ENCODE data around the gene LIPM.

The LIPM gene, protein sequence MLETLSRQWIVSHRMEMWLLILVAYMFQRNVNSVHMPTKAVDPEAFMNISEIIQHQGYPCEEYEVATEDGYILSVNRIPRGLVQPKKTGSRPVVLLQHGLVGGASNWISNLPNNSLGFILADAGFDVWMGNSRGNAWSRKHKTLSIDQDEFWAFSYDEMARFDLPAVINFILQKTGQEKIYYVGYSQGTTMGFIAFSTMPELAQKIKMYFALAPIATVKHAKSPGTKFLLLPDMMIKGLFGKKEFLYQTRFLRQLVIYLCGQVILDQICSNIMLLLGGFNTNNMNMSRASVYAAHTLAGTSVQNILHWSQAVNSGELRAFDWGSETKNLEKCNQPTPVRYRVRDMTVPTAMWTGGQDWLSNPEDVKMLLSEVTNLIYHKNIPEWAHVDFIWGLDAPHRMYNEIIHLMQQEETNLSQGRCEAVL

DNA sequence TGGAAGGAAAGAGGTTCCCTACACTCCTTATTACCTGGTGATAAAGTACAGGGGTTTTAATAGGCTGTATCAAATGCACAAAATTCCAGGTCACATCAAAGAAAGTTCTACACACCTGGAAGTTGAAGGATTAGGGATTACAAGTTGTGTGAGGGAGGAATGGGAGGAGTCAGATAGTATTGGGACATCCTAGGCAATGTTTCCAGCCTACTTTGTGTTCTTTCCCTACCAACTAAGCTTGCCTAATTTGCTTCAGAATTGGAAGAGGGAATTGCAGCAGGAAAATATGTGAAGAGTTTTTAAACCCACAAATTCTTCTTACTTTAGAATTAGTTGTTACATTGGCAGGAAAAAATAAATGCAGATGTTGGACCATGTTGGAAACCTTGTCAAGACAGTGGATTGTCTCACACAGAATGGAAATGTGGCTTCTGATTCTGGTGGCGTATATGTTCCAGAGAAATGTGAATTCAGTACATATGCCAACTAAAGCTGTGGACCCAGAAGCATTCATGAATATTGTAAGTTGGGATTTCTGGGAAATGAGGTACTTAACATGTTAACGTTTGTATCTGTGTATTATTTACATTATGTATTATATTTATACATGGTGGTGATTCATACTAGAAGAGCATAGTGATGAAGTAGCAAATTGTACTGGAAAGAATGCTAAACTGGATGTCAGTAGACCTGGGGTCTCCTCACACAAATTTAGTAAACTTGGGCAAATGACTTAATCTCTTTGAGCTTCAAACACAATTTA is at the start of gene LIPM:
LIPM (plus strand) TSS at position 208 of the 763 bp plus-strand sequence; CDS start at position 375, 167 bp downstream.
- H3K27me3 ChIP-seq (ENCODE audit: control insufficient read depth, insufficient read depth, low read length): no peaks in the 10 kb centered on the region
- H3K4me1 ChIP-seq (ENCODE audit: control insufficient read depth, insufficient read depth, low read length): peaks cover 11% of the 10 kb centered on the region
- no peak within 1 kb of the TSS for H3K27ac ChIP-seq (ENCODE audit: low read depth, low read length)
- no peaks in the 10 kb centered on the region for H3K36me3 ChIP-seq (ENCODE audit: control insufficient read depth, insufficient read depth, low read length)
- no peaks in the 10 kb centered on the region for H3K9me3 ChIP-seq (ENCODE audit: control insufficient read depth, insufficient read depth, low read length)
- no peak within 1 kb of the TSS for H3K4me3 ChIP-seq (ENCODE audit: low read depth, low read length)
- H3K9ac ChIP-seq (ENCODE audit: low read depth, low read length): no peak within 1 kb of the TSS

- Histone ChIP-seq H3K4me3 (ENCODE audit: low read depth, low read length) (no peak overlapping the region), H3K27me3 (ENCODE audit: control insufficient read depth, insufficient read depth, low read length) (no peaks in the 10 kb centered on the region)
Measured at GRCh38 chr10:88754287-88754686, 48.2 kb upstream of the LIPM start.

DNA sequence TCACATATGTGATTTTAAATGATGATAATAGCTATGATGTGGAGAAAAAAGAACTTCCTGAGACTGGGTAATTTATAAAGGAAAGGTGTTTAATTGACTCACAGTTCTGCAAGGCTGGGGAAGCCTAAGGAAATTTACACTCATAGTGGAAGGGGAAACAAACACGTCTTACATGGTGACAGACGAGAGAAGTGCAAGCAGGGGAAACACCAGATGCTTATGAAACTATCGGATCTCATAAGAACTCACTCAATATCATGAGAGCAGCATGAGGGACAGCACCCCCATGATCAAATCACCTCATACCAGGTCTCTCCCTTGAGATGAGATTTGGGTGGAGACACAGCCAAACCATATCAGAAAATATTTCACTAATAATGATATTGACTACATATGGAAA is 46.8 kb upstream of the LIPM start:
- peaks cover 7% of the 10 kb centered on the region; the same call in 1 of the 2 replicates for H3K4me1 ChIP-seq (ENCODE audit: control insufficient read depth, insufficient read depth, low read length)
- H3K9me3 ChIP-seq (ENCODE audit: control insufficient read depth, insufficient read depth, low read length): no peaks in the 10 kb centered on the region
- no peaks in the 10 kb centered on the region for H3K36me3 ChIP-seq (ENCODE audit: control insufficient read depth, insufficient read depth, low read length)
- no peaks in the 10 kb centered on the region for H3K27me3 ChIP-seq (ENCODE audit: control insufficient read depth, insufficient read depth, low read length)
- no peak overlapping the region for H3K4me3 ChIP-seq (ENCODE audit: low read depth, low read length)
- H3K9ac ChIP-seq (ENCODE audit: low read depth, low read length): no peak overlapping the region
- H3K27ac ChIP-seq (ENCODE audit: low read depth, low read length): no peak overlapping the region

More at GRCh38 chr10:88754287-88754686, 48.2 kb upstream of the LIPM start:
- Histone ChIP-seq H3K9ac (ENCODE audit: low read depth, low read length) (no peak overlapping the region), H3K36me3 (ENCODE audit: control insufficient read depth, insufficient read depth, low read length) (no peaks in the 10 kb centered on the region), H3K9me3 (ENCODE audit: control insufficient read depth, insufficient read depth, low read length) (no peaks in the 10 kb centered on the region), H3K4me1 (ENCODE audit: control insufficient read depth, insufficient read depth, low read length) (peaks cover 7% of the 10 kb centered on the region; the same call in 1 of the 2 replicates), H3K27ac (ENCODE audit: low read depth, low read length) (no peak overlapping the region)

DNA sequence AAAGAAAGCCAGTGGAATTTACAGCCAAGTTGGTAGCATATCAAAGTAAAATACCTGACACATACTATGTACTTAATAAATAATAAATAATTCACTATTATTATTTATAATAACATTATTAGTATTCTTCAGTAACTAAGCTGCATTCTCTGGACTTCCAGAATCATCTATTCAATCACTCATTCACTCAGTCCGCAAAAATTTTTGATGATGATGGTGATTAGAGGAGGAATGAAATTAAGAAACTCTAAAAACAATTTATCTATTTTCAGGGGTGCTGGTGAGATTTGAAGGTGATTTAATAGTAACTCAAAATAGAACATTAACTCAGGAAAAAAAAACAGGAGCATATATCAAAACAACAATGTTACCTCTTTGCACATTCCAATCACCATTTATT is 45.9 kb upstream of the LIPM start:
- H3K4me1 ChIP-seq (ENCODE audit: control insufficient read depth, insufficient read depth, low read length): peaks cover 7% of the 10 kb centered on the region; the same call in 1 of the 2 replicates
- no peak overlapping the region for H3K27ac ChIP-seq (ENCODE audit: low read depth, low read length)
- no peaks in the 10 kb centered on the region for H3K36me3 ChIP-seq (ENCODE audit: control insufficient read depth, insufficient read depth, low read length)
- no peaks in the 10 kb centered on the region for H3K27me3 ChIP-seq (ENCODE audit: control insufficient read depth, insufficient read depth, low read length)
- H3K4me3 ChIP-seq (ENCODE audit: low read depth, low read length): no peak overlapping the region
- no peak overlapping the region for H3K9ac ChIP-seq (ENCODE audit: low read depth, low read length)
- H3K9me3 ChIP-seq (ENCODE audit: control insufficient read depth, insufficient read depth, low read length): no peaks in the 10 kb centered on the region

DNA sequence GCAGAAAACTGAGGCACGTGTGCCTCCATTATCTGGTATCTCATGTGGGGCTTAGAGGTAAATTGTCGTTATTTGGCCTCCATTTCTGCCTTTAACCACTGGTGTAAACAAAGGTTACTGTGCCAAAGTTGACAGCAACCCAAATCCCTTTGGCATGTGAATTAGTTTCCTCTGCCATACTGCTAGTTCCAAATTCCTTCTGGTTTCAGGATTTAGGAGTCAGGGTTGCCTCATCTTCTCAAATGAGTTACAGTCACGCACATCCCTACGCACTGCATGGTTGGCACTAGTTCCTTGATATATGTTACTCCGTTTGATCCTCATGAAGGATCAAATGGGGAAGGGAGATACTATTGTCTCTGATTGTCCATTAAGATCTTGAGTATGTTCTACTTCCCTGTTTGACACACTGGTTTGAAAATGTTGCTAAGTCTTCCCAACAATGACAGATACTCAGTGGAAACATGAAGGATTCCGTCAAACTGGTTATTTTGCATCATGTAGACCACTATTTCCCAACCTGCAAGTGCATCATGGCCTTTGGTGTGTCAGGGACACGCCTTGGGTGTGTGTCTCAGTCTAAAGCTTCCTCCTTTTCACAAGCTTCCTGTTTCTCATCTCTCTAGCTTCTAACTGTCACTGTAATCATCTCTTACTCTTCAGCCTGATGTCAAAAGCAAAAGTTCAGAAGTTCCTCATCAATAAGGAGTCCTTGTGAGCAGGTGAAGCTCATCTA is 43.0 kb upstream of the LIPM start, which contains the start of gene LIPN:
LIPN (plus strand) TSS at position 655 of the 736 bp plus-strand sequence. CDS start 1,386 bp downstream, outside the sequence.
- Histone ChIP-seq H3K27ac (ENCODE audit: low read depth, low read length) (no peak within 1 kb of the TSS), H3K9me3 (ENCODE audit: control insufficient read depth, insufficient read depth, low read length) (no peaks in the 10 kb centered on the region), H3K36me3 (ENCODE audit: control insufficient read depth, insufficient read depth, low read length) (no peaks in the 10 kb centered on the region), H3K4me1 (ENCODE audit: control insufficient read depth, insufficient read depth, low read length) (peaks cover 7% of the 10 kb centered on the region; the same call in 1 of the 2 replicates), H3K27me3 (ENCODE audit: control insufficient read depth, insufficient read depth, low read length) (no peaks in the 10 kb centered on the region), H3K4me3 (ENCODE audit: low read depth, low read length) (no peak within 1 kb of the TSS), H3K9ac (ENCODE audit: low read depth, low read length) (no peak within 1 kb of the TSS)

- no peaks in the 10 kb centered on the region for H3K4me1 ChIP-seq (ENCODE audit: control insufficient read depth, insufficient read depth, low read length)
- H3K9me3 ChIP-seq (ENCODE audit: control insufficient read depth, insufficient read depth, low read length): no peaks in the 10 kb centered on the region
- no peaks in the 10 kb centered on the region for H3K36me3 ChIP-seq (ENCODE audit: control insufficient read depth, insufficient read depth, low read length)
- no peak overlapping the region for H3K4me3 ChIP-seq (ENCODE audit: low read depth, low read length)
- no peak overlapping the region for H3K27ac ChIP-seq (ENCODE audit: low read depth, low read length)
- no peaks in the 10 kb centered on the region for H3K27me3 ChIP-seq (ENCODE audit: control insufficient read depth, insufficient read depth, low read length)
- no peak overlapping the region for H3K9ac ChIP-seq (ENCODE audit: low read depth, low read length)
Measured at GRCh38 chr10:88762906-88763305, 39.6 kb upstream of the LIPM start.

- Histone ChIP-seq H3K9me3 (ENCODE audit: control insufficient read depth, insufficient read depth, low read length) (no peaks in the 10 kb centered on the region), H3K27me3 (ENCODE audit: control insufficient read depth, insufficient read depth, low read length) (no peaks in the 10 kb centered on the region), H3K27ac (ENCODE audit: low read depth, low read length) (no peak overlapping the region), H3K36me3 (ENCODE audit: control insufficient read depth, insufficient read depth, low read length) (no peaks in the 10 kb centered on the region), H3K9ac (ENCODE audit: low read depth, low read length) (no peak overlapping the region), H3K4me1 (ENCODE audit: control insufficient read depth, insufficient read depth, low read length) (peaks cover 4% of the 10 kb centered on the region; the same call in 1 of the 2 replicates), H3K4me3 (ENCODE audit: low read depth, low read length) (no peak overlapping the region)
Measured at GRCh38 chr10:88763441-88763840, 39.1 kb upstream of the LIPM start.

DNA sequence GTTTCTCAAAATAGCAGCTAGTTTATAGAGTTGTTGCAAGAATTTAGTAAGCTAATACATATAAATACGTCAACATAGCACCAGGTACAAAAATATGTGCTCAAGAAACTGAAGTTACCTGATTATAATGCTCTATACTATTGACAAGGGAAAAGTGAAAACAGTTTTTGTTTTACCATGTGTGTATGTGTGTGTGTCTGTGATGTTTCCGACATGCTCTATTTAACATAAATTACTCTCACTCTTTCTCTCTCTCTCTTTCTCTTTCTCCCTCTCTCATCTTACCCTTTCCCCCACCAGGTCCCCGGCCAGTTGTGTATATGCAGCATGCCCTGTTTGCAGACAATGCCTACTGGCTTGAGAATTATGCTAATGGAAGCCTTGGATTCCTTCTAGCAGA is 38.4 kb upstream of the LIPM start:
- no peaks in the 10 kb centered on the region for H3K27me3 ChIP-seq (ENCODE audit: control insufficient read depth, insufficient read depth, low read length)
- no peaks in the 10 kb centered on the region for H3K9me3 ChIP-seq (ENCODE audit: control insufficient read depth, insufficient read depth, low read length)
- H3K36me3 ChIP-seq (ENCODE audit: control insufficient read depth, insufficient read depth, low read length): no peaks in the 10 kb centered on the region
- no peak overlapping the region for H3K9ac ChIP-seq (ENCODE audit: low read depth, low read length)
- no peak overlapping the region for H3K27ac ChIP-seq (ENCODE audit: low read depth, low read length)
- H3K4me3 ChIP-seq (ENCODE audit: low read depth, low read length): no peak overlapping the region
- peaks cover 7% of the 10 kb centered on the region; the same call in 1 of the 2 replicates for H3K4me1 ChIP-seq (ENCODE audit: control insufficient read depth, insufficient read depth, low read length)

GRCh38 chr10:88765816-88766215 is 36.7 kb upstream of the LIPM start:
- peaks cover 7% of the 10 kb centered on the region; the same call in 1 of the 2 replicates for H3K4me1 ChIP-seq (ENCODE audit: control insufficient read depth, insufficient read depth, low read length)
- no peak overlapping the region for H3K9ac ChIP-seq (ENCODE audit: low read depth, low read length)
- no peaks in the 10 kb centered on the region for H3K36me3 ChIP-seq (ENCODE audit: control insufficient read depth, insufficient read depth, low read length)
- H3K9me3 ChIP-seq (ENCODE audit: control insufficient read depth, insufficient read depth, low read length): no peaks in the 10 kb centered on the region
- H3K27me3 ChIP-seq (ENCODE audit: control insufficient read depth, insufficient read depth, low read length): no peaks in the 10 kb centered on the region
- H3K27ac ChIP-seq (ENCODE audit: low read depth, low read length): no peak overlapping the region
- no peak overlapping the region for H3K4me3 ChIP-seq (ENCODE audit: low read depth, low read length)

- Histone ChIP-seq H3K9ac (ENCODE audit: low read depth, low read length) (no peak overlapping the region), H3K4me3 (ENCODE audit: low read depth, low read length) (no peak overlapping the region), H3K27ac (ENCODE audit: low read depth, low read length) (no peak overlapping the region), H3K4me1 (ENCODE audit: control insufficient read depth, insufficient read depth, low read length) (peaks cover 7% of the 10 kb centered on the region; the same call in 1 of the 2 replicates), H3K27me3 (ENCODE audit: control insufficient read depth, insufficient read depth, low read length) (no peaks in the 10 kb centered on the region), H3K36me3 (ENCODE audit: control insufficient read depth, insufficient read depth, low read length) (no peaks in the 10 kb centered on the region), H3K9me3 (ENCODE audit: control insufficient read depth, insufficient read depth, low read length) (no peaks in the 10 kb centered on the region)
Measured at GRCh38 chr10:88769384-88769783, 33.1 kb upstream of the LIPM start.

Data from HUES48 (cell line).